ENCODE results near the gene FGFR1OP2. TPM values are rescaled to one million over a fixed set of nuclear protein-coding genes. Genes with fewer than 3 reads are reported as not detected.

The FGFR1OP2 gene
- total RNA-seq, 1 donor from 2014 or later = 77.0 TPM

GRCh38 chr12:27001663-27002062, 63.4 kb downstream of the FGFR1OP2 start:
- H3K36me3 Mint-ChIP-seq (ENCODE audit: insufficient read depth) = peaks cover 11% of the 10 kb centered on the region
- H3K9me3 Mint-ChIP-seq (ENCODE audit: low read depth) = no peaks in the 10 kb centered on the region
- H3K4me1 Mint-ChIP-seq (ENCODE audit: low read depth) = peaks cover 4% of the 10 kb centered on the region
- no peak for DNase-seq (ENCODE audit: low spot score, unreplicated experiment)
- H3K27ac Mint-ChIP-seq = no peak overlapping the region
- TF ChIP-seq CTCF (IDR thresholded peaks at IDR 0.05; ENCODE audit: unreplicated experiment) = no peak
- no peak overlapping the region for H3K4me3 Mint-ChIP-seq (ENCODE audit: low read depth)
- H3K27me3 Mint-ChIP-seq = no peaks in the 10 kb centered on the region

GRCh38 chr12:27002141-27002540, 63.9 kb downstream of the FGFR1OP2 start:
- DNase-seq (ENCODE audit: low spot score, unreplicated experiment) = no peak
- Mint-ChIP-seq H3K27ac (no peak overlapping the region), H3K27me3 (no peaks in the 10 kb centered on the region), H3K4me3 (ENCODE audit: low read depth) (no peak overlapping the region), H3K9me3 (ENCODE audit: low read depth) (no peaks in the 10 kb centered on the region), H3K36me3 (ENCODE audit: insufficient read depth) (peaks cover 11% of the 10 kb centered on the region), H3K4me1 (ENCODE audit: low read depth) (peaks cover 8% of the 10 kb centered on the region)
- TF ChIP-seq CTCF (IDR thresholded peaks at IDR 0.05; ENCODE audit: unreplicated experiment) = no peak

GRCh38 chr12:27003421-27004381, 65.4 kb downstream of the FGFR1OP2 start:
- no peak for DNase-seq (ENCODE audit: low spot score, unreplicated experiment)
- peaks cover 12% of the 10 kb centered on the region for H3K4me1 Mint-ChIP-seq (ENCODE audit: low read depth)
- no peak overlapping the region for H3K4me3 Mint-ChIP-seq (ENCODE audit: low read depth)
- no peak for TF ChIP-seq CTCF (IDR thresholded peaks at IDR 0.05; ENCODE audit: unreplicated experiment)
- H3K27ac Mint-ChIP-seq = no peak overlapping the region
- peaks cover 2% of the 10 kb centered on the region for H3K36me3 Mint-ChIP-seq (ENCODE audit: insufficient read depth)
- no peaks in the 10 kb centered on the region for H3K9me3 Mint-ChIP-seq (ENCODE audit: low read depth)
- no peaks in the 10 kb centered on the region for H3K27me3 Mint-ChIP-seq

- no peak for TF ChIP-seq CTCF (IDR thresholded peaks at IDR 0.05; ENCODE audit: unreplicated experiment)
- Mint-ChIP-seq H3K27me3 (no peaks in the 10 kb centered on the region), H3K4me1 (ENCODE audit: low read depth) (peaks cover 17% of the 10 kb centered on the region), H3K36me3 (ENCODE audit: insufficient read depth) (peaks cover 2% of the 10 kb centered on the region), H3K9me3 (ENCODE audit: low read depth) (no peaks in the 10 kb centered on the region), H3K27ac (no peak overlapping the region), H3K4me3 (ENCODE audit: low read depth) (no peak overlapping the region)
- DNase-seq (ENCODE audit: low spot score, unreplicated experiment) = no peak
Measured at GRCh38 chr12:27005495-27005894, 67.2 kb downstream of the FGFR1OP2 start.

GRCh38 chr12:27006797-27007467, 68.7 kb downstream of the FGFR1OP2 start:
- no peak for TF ChIP-seq CTCF (IDR thresholded peaks at IDR 0.05; ENCODE audit: unreplicated experiment)
- no peak for DNase-seq (ENCODE audit: low spot score, unreplicated experiment)
- no peak overlapping the region for H3K4me3 Mint-ChIP-seq (ENCODE audit: low read depth)
- no peak overlapping the region for H3K27ac Mint-ChIP-seq
- no peaks in the 10 kb centered on the region for H3K9me3 Mint-ChIP-seq (ENCODE audit: low read depth)
- H3K36me3 Mint-ChIP-seq (ENCODE audit: insufficient read depth) = peaks cover 4% of the 10 kb centered on the region
- no peaks in the 10 kb centered on the region for H3K27me3 Mint-ChIP-seq
- peaks cover 28% of the 10 kb centered on the region for H3K4me1 Mint-ChIP-seq (ENCODE audit: low read depth)
